ENCODE measurements around the gene FAM72C.
"Not testable (repeated sequence)": the region's sequence is repeated elsewhere in the genome, so short reads cannot be mapped to it uniquely, and the experiment has no call there.

DNA sequence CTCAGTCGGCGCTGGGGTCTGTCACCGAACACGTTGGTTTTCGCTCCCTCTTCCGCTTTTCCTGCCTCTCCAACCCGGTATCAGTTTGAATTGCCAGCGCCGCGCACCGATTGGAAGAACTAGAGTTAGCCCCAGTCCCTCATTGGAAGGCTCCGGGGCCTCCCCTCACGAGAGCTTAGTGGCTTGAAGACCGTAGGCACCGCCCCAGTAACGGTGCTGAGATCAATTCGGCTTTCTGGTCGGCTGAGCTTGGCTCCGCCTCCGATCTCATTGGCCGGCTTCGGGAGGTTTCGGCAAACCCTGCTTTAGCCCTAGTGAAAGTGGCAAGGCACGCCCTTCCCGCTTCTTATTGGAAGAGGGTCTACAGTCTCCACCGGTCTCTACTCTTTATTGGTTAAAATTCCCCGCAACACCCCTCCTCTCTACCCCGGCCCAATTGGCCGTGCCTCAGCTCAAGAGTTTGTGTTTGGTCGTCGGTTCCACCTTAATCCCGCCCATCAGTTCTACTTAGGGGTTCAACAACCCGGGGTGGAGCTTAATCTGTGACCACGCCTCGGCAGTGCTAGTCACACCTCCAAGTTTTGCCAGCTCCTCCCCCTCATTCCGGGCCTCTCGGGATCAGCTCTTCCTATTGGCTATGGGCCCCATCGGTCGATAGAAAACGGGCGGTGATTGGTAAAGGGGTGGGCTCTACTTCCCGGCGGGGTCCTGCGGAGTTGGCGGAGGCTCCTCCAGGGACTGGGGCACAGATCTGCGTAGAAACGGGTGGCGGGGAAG, at the start of gene FAM72C:
- TF ChIP-seq MAX (IDR thresholded peaks at IDR 0.05; ENCODE audit: low read depth, low read length); POLR2A (IDR thresholded peaks at IDR 0.05; ENCODE audit: extremely low read depth, insufficient read length); MYC (IDR thresholded peaks at IDR 0.05; ENCODE audit: low read depth, low read length): not testable (repeated sequence)

Data from NB4 (cell line).